Measurements from ENCODE around the gene HS6ST3.

GRCh38 chr13:96844195-96844594 is 754.3 kb downstream of the HS6ST3 start:
- TF ChIP-seq E2F4 (CRISPR knock-in tag; IDR thresholded peaks at IDR 0.05; ENCODE audit: borderline replicate concordance, low read depth), result no peak
- TF ChIP-seq, protein P1, sequence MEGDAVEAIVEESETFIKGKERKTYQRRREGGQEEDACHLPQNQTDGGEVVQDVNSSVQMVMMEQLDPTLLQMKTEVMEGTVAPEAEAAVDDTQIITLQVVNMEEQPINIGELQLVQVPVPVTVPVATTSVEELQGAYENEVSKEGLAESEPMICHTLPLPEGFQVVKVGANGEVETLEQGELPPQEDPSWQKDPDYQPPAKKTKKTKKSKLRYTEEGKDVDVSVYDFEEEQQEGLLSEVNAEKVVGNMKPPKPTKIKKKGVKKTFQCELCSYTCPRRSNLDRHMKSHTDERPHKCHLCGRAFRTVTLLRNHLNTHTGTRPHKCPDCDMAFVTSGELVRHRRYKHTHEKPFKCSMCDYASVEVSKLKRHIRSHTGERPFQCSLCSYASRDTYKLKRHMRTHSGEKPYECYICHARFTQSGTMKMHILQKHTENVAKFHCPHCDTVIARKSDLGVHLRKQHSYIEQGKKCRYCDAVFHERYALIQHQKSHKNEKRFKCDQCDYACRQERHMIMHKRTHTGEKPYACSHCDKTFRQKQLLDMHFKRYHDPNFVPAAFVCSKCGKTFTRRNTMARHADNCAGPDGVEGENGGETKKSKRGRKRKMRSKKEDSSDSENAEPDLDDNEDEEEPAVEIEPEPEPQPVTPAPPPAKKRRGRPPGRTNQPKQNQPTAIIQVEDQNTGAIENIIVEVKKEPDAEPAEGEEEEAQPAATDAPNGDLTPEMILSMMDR (IDR thresholded peaks at IDR 0.05), result no peak
- no peak for TF ChIP-seq NR3C1 (CRISPR knock-in tag; conservative IDR thresholded peaks at IDR 0.05; ENCODE audit: low read depth)
- TF ChIP-seq, protein P2, sequence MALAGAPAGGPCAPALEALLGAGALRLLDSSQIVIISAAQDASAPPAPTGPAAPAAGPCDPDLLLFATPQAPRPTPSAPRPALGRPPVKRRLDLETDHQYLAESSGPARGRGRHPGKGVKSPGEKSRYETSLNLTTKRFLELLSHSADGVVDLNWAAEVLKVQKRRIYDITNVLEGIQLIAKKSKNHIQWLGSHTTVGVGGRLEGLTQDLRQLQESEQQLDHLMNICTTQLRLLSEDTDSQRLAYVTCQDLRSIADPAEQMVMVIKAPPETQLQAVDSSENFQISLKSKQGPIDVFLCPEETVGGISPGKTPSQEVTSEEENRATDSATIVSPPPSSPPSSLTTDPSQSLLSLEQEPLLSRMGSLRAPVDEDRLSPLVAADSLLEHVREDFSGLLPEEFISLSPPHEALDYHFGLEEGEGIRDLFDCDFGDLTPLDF (CRISPR knock-in tag; IDR thresholded peaks at IDR 0.05), result no peak
- no peak for TF ChIP-seq NFYB (CRISPR knock-in tag; conservative IDR thresholded peaks at IDR 0.05; ENCODE audit: low read depth)
- TF ChIP-seq, protein P3, sequence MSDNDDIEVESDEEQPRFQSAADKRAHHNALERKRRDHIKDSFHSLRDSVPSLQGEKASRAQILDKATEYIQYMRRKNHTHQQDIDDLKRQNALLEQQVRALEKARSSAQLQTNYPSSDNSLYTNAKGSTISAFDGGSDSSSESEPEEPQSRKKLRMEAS (CRISPR knock-in tag; IDR thresholded peaks at IDR 0.05), result no peak
- TF ChIP-seq TP53 (CRISPR knock-in tag; IDR thresholded peaks at IDR 0.05), result no peak
- no peak for TF ChIP-seq ETV6 (CRISPR knock-in tag; IDR thresholded peaks at IDR 0.05)
- TF ChIP-seq JUN (CRISPR knock-in tag; IDR thresholded peaks at IDR 0.05), result no peak
- TF ChIP-seq ZNF416 (CRISPR knock-in tag; IDR thresholded peaks at IDR 0.05), result no peak
- TF ChIP-seq ZNF317 (CRISPR knock-in tag; IDR thresholded peaks at IDR 0.05; ENCODE audit: borderline replicate concordance, low read depth), result no peak
- no peak for TF ChIP-seq ZNF219 (CRISPR knock-in tag; IDR thresholded peaks at IDR 0.05; ENCODE audit: borderline replicate concordance)

All from WTC11 (cell line).